Measurements from ENCODE around the gene INPP5K. TPM values are rescaled to one million over a fixed set of nuclear protein-coding genes. Genes with fewer than 3 reads are reported as not detected.
A peak's percentile ranks its signal among the peaks of the same experiment; 100 is the strongest.

Gene INPP5K
- total and polyA plus RNA-seq, 2 of the 4 experiments (the other 2 are of a cell fraction), result 14.9 to 17.4 TPM

GRCh38 chr17:1455797-1456599 is 60.4 kb downstream of the INPP5K start, which contains the start of gene CRK (continued):
- TF ChIP-seq RAD21 (IDR thresholded peaks at IDR 0.05; ENCODE audit: low read length), result no peak
- 0 out of 2 replicates have a peak, but pooled peaks have one; percentile 32 for TF ChIP-seq MXI1 (IDR thresholded peaks at IDR 0.05; ENCODE audit: borderline replicate concordance, low read depth, low read length)
- no peak; the same call in 1 of the 2 replicates for TF ChIP-seq CHD1 (IDR thresholded peaks at IDR 0.05; ENCODE audit: low read depth, low read length)

GRCh38 chr17:1455291-1455796 is 61.1 kb downstream of the INPP5K start:
- H3K4me1 ChIP-seq (ENCODE audit: control insufficient read depth, insufficient read depth, low read length), result peaks cover 7% of the 10 kb centered on the region
- POLR2A ChIA-PET (ENCODE audit: unreplicated experiment), result interaction anchor here (0.5 kb wide), 1 partner anchor 324 kb away, joined by 3 read pairs; no protein-coding TSS in a partner anchor
- no peaks in the 10 kb centered on the region for H3K9me3 ChIP-seq (ENCODE audit: control insufficient read depth, insufficient read depth, low read length)
- no peak overlapping the region for H2BK20ac ChIP-seq (ENCODE audit: low read depth, low read length)
- peak overlapping the region; percentile 87 for H2AFZ ChIP-seq (replicated peaks; ENCODE audit: low read length, poor library complexity)
- H3K4me2 ChIP-seq (ENCODE audit: low read depth, low read length), result peak overlapping the region; percentile 97
- H4K5ac ChIP-seq (ENCODE audit: low read depth, low read length), result peak overlapping the region; percentile 24; the same call in 1 of the 2 replicates
- dilution Hi-C loops (cut with HindIII; ENCODE audit: low sequenced_read_pairs, unreplicated experiment) (no loop called here), in situ Hi-C loops (cut with MboI; ENCODE audit: low sequenced_read_pairs) (no loop called here), intact Hi-C loops (cut with micrococcal nuclease) (loop anchor here (1.0 to 5.0 kb wide), 2 partner anchors 58 to 90 kb away; no protein-coding TSS in a partner anchor)
- no peak overlapping the region for H2BK15ac ChIP-seq (ENCODE audit: low read depth, low read length)
- BruUV-seq (replicated peaks), result no TSS peak
- H4K91ac ChIP-seq (ENCODE audit: insufficient read depth, low read depth, low read length), result peak overlapping the region; percentile 84; the same call in 1 of the 2 replicates
- H3K27ac ChIP-seq (ENCODE audit: insufficient read depth, low read length), result peak overlapping the region; percentile 76
- H2BK5ac ChIP-seq (ENCODE audit: low read depth, low read length, poor library complexity, severe bottlenecking), result peak overlapping the region; percentile 73
- peak overlapping the region; percentile 81 for H3K9ac ChIP-seq (ENCODE audit: low read depth, low read length)
- H4K20me1 ChIP-seq (ENCODE audit: insufficient read depth, low read length), result peaks cover 51% of the 10 kb centered on the region
- H3K79me1 ChIP-seq (ENCODE audit: low read depth in 1 of 2, low read length in 2 of 2), result peaks cover 0 to 38% of the 10 kb centered on the region in 2 experiments; a peak in 2 of 4 replicates
- no peak overlapping the region for H2BK120ac ChIP-seq (ENCODE audit: low read depth, low read length)
- H3K23ac ChIP-seq (ENCODE audit: low read depth, low read length), result peak overlapping the region; percentile 99
- peak; percentile 40 for ATAC-seq (ENCODE audit: low read depth)
- peaks cover 15% of the 10 kb centered on the region for H3K9me1 ChIP-seq (ENCODE audit: insufficient read depth, low read length)
- peak overlapping the region in 1 of 2 experiments; percentile 80; a peak in 1 of 4 replicates for H4K8ac ChIP-seq (ENCODE audit: low read depth in 2 of 2, low read length in 2 of 2)
- 0% methylated on average over 3 of the region's 31 CpGs; no CpG with 5 or more reads in 1 of the 2 experiments for WGBS, 2 experiments (ENCODE audit: extremely low coverage in 2 of 2, insufficient read length in 1 of 2)
- H2AK9ac ChIP-seq (replicated peaks; ENCODE audit: low read depth, low read length, poor library complexity), result peak overlapping the region; percentile 98
- TF ChIP-seq RAD21 (IDR thresholded peaks at IDR 0.05; ENCODE audit: low read length) (peak; percentile 47), RCOR1 (IDR thresholded peaks at IDR 0.05; ENCODE audit: insufficient replicate concordance, low read length) (no peak), POLR2A (IDR thresholded peaks at IDR 0.05; ENCODE audit: low read depth, low read length) (no peak), CHD1 (IDR thresholded peaks at IDR 0.05; ENCODE audit: low read depth, low read length) (no peak; the same call in 1 of the 2 replicates), USF2 (IDR thresholded peaks at IDR 0.05; ENCODE audit: low read depth, low read length) (no peak), MXI1 (IDR thresholded peaks at IDR 0.05; ENCODE audit: borderline replicate concordance, low read depth, low read length) (0 out of 2 replicates have a peak, but pooled peaks have one; percentile 3), SMC3 (IDR thresholded peaks at IDR 0.05; ENCODE audit: low read depth, low read length) (peak; percentile 41), MAZ (IDR thresholded peaks at IDR 0.05; ENCODE audit: borderline replicate concordance, low read depth, low read length) (no peak), CTCF (conservative IDR thresholded peaks at IDR 0.05; ENCODE audit: low read depth, low read length) (peak; percentile 54), FOS (IDR thresholded peaks at IDR 0.05; ENCODE audit: low read depth, low read length) (no peak), RFX5 (IDR thresholded peaks at IDR 0.05; ENCODE audit: low read depth, low read length) (no peak)
- H3K4ac ChIP-seq (ENCODE audit: low read depth, low read length), result peak overlapping the region; percentile 94
- peak overlapping the region; percentile 99 for H3K14ac ChIP-seq (replicated peaks; ENCODE audit: low read depth, low read length)
- H3K36me3 ChIP-seq (ENCODE audit: control insufficient read depth, insufficient read depth, low read length), result peaks cover 6% of the 10 kb centered on the region; the same call in 1 of the 2 replicates
- CTCF ChIA-PET, result no interaction called here
- peak overlapping the region; percentile 86; the same call in 1 of the 2 replicates for H2AK5ac ChIP-seq (ENCODE audit: low read depth, low read length)
- DNase-seq, result peak; percentile 67
- no peaks in the 10 kb centered on the region for H3K27me3 ChIP-seq (ENCODE audit: control insufficient read depth, insufficient read depth, low read length)
- no peak overlapping the region for H3K18ac ChIP-seq (ENCODE audit: low read depth, low read length)
- peak overlapping the region; percentile 68 for H3K56ac ChIP-seq (ENCODE audit: extremely low read depth, insufficient read depth, low read length)
- H3K4me3 ChIP-seq (ENCODE audit: insufficient read depth, low read depth, low read length), result peak overlapping the region; percentile 75

Measured in IMR-90 (cell line).